ENCODE data around the gene NIFK.
"Not testable (repeated sequence)": the region's sequence is repeated elsewhere in the genome, so short reads cannot be mapped to it uniquely, and the experiment has no call there.

NIFK gene

GRCh38 chr2:121734544-121734943 is 2.1 kb downstream of the NIFK start:
- not testable (repeated sequence) for DNase-seq (ENCODE audit: low read depth)

GRCh38 chr2:121731366-121731765 is 5.3 kb downstream of the NIFK start:
- DNase-seq (ENCODE audit: low read depth) = no peak

- no peak for DNase-seq (ENCODE audit: low read depth)
Measured at GRCh38 chr2:121727950-121728349, 8.7 kb downstream of the NIFK start.

GRCh38 chr2:121727332-121727731 is 9.3 kb downstream of the NIFK start:
- DNase-seq (ENCODE audit: low read depth) = no peak

- no peak for DNase-seq (ENCODE audit: low read depth)
Measured at GRCh38 chr2:121723316-121723715, 13.4 kb downstream of the NIFK start.

- peak; percentile 91 for DNase-seq (ENCODE audit: low read depth)
Measured at GRCh38 chr2:121722479-121722878, 14.2 kb downstream of the NIFK start.

- peak; percentile 91 for DNase-seq (ENCODE audit: low read depth)
Measured at GRCh38 chr2:121721926-121722325, 14.7 kb downstream of the NIFK start.

GRCh38 chr2:121717529-121717928 is 19.1 kb downstream of the NIFK start:
- DNase-seq (ENCODE audit: low read depth) = no peak

- no peak for DNase-seq (ENCODE audit: low read depth)
Measured at GRCh38 chr2:121716126-121716525, 20.5 kb downstream of the NIFK start.

GRCh38 chr2:121711481-121711880 is 25.2 kb downstream of the NIFK start:
- not testable (repeated sequence) for DNase-seq (ENCODE audit: low read depth)

GRCh38 chr2:121710470-121711170 is 26.1 kb downstream of the NIFK start:
- DNase-seq (ENCODE audit: low read depth) = no peak

GRCh38 chr2:121709776-121710469 is 26.8 kb downstream of the NIFK start:
- DNase-seq (ENCODE audit: low read depth) = no peak

- no peak for DNase-seq (ENCODE audit: low read depth)
Measured at GRCh38 chr2:121707920-121708361, 28.7 kb downstream of the NIFK start.

- DNase-seq (ENCODE audit: low read depth) = no peak
Measured at GRCh38 chr2:121707344-121707919, 29.2 kb downstream of the NIFK start.

GRCh38 chr2:121705958-121706357 is 30.7 kb downstream of the NIFK start:
- DNase-seq (ENCODE audit: low read depth) = no peak

- no peak for DNase-seq (ENCODE audit: low read depth)
Measured at GRCh38 chr2:121705390-121705789, 31.3 kb downstream of the NIFK start.

GRCh38 chr2:121701761-121702160 is 34.9 kb downstream of the NIFK start:
- not testable (repeated sequence) for DNase-seq (ENCODE audit: low read depth)

- peak; percentile 92 for DNase-seq (ENCODE audit: low read depth)
Measured at GRCh38 chr2:121699421-121700333, 37.0 kb downstream of the NIFK start.

GRCh38 chr2:121698318-121698930 is 38.3 kb downstream of the NIFK start:
- no peak for DNase-seq (ENCODE audit: low read depth)

GRCh38 chr2:121697108-121697631 is 39.5 kb downstream of the NIFK start:
- DNase-seq (ENCODE audit: low read depth) = peak; percentile 28

- no peak for DNase-seq (ENCODE audit: low read depth)
Measured at GRCh38 chr2:121696410-121696930, 40.2 kb downstream of the NIFK start.
